HG03139 (cell line): ENCODE data around the gene ATXN7L1.

Source experiments
- ATAC-seq: cut with Tn5 transposase; IDR thresholded peaks from one replicate; pipeline ENCODE4 v1.9.1; 2021; ENCODE audit not compliant: unreplicated experiment

ATXN7L1 gene

GRCh38 chr7:105651798-105652197 is 224.6 kb downstream of the ATXN7L1 start:
- ATAC-seq: no peak

- ATAC-seq: no peak
Measured at GRCh38 chr7:105650382-105650970, 225.9 kb downstream of the ATXN7L1 start.

- ATAC-seq: no peak
Measured at GRCh38 chr7:105649727-105650381, 226.5 kb downstream of the ATXN7L1 start.

- ATAC-seq: no peak
Measured at GRCh38 chr7:105648561-105649401, 227.6 kb downstream of the ATXN7L1 start.

- ATAC-seq: no peak
Measured at GRCh38 chr7:105647591-105647990, 228.8 kb downstream of the ATXN7L1 start.

GRCh38 chr7:105644937-105645336 is 231.5 kb downstream of the ATXN7L1 start:
- no peak for ATAC-seq

GRCh38 chr7:105643851-105644250 is 232.5 kb downstream of the ATXN7L1 start:
- ATAC-seq: no peak

GRCh38 chr7:105643384-105643783 is 233.0 kb downstream of the ATXN7L1 start:
- ATAC-seq: no peak

GRCh38 chr7:105642264-105642663 is 234.1 kb downstream of the ATXN7L1 start:
- ATAC-seq: no peak

- ATAC-seq: no peak
Measured at GRCh38 chr7:105640956-105641810, 235.2 kb downstream of the ATXN7L1 start.

- no peak for ATAC-seq
Measured at GRCh38 chr7:105639667-105640493, 236.5 kb downstream of the ATXN7L1 start.

GRCh38 chr7:105638902-105639495 is 237.4 kb downstream of the ATXN7L1 start:
- ATAC-seq: no peak

GRCh38 chr7:105638334-105638733 is 238.1 kb downstream of the ATXN7L1 start:
- no peak for ATAC-seq

- ATAC-seq: no peak
Measured at GRCh38 chr7:105637755-105638154, 238.6 kb downstream of the ATXN7L1 start.

GRCh38 chr7:105636982-105637381 is 239.4 kb downstream of the ATXN7L1 start:
- ATAC-seq: no peak

GRCh38 chr7:105635197-105635596 is 241.2 kb downstream of the ATXN7L1 start:
- ATAC-seq: no peak

- no peak for ATAC-seq
Measured at GRCh38 chr7:105625986-105626385, 250.4 kb downstream of the ATXN7L1 start.

- no peak for ATAC-seq
Measured at GRCh38 chr7:105623906-105624305, 252.5 kb downstream of the ATXN7L1 start.

GRCh38 chr7:105623378-105623777 is 253.0 kb downstream of the ATXN7L1 start:
- ATAC-seq: no peak
